Kidney capillary endothelial cell (primary cell): Measurements from ENCODE around the gene FSTL1.

Experiments used
- DNase-seq: peaks from one replicate; pipeline ENCODE4 v3.0.0-alpha.2; 2018; ENCODE audit warnings: low spot score

The FSTL1 gene

GRCh38 chr3:120450600-120451271, at the start of gene FSTL1:
Gene FSTL1 (minus strand): TSS chr3:120450992. CDS start chr3:120450746, 246 bp downstream.
- DNase-seq = no peak

GRCh38 chr3:120498556-120499346, 48.0 kb upstream of the FSTL1 start:
- DNase-seq = no peak

- no peak for DNase-seq
Measured at GRCh38 chr3:120497818-120498217, 47.0 kb upstream of the FSTL1 start.

- no peak for DNase-seq
Measured at GRCh38 chr3:120497336-120497735, 46.5 kb upstream of the FSTL1 start.

- DNase-seq = peak; percentile 34
Measured at GRCh38 chr3:120496278-120497002, 45.6 kb upstream of the FSTL1 start.

GRCh38 chr3:120495809-120496208, 45.0 kb upstream of the FSTL1 start:
- no peak for DNase-seq

- DNase-seq = no peak
Measured at GRCh38 chr3:120492103-120492502, 41.3 kb upstream of the FSTL1 start.

GRCh38 chr3:120489421-120489820, 38.6 kb upstream of the FSTL1 start:
- no peak for DNase-seq

GRCh38 chr3:120488296-120488695, 37.5 kb upstream of the FSTL1 start:
- DNase-seq = no peak

GRCh38 chr3:120487191-120487650, 36.4 kb upstream of the FSTL1 start:
- no peak for DNase-seq

GRCh38 chr3:120481081-120481480, 30.3 kb upstream of the FSTL1 start:
- no peak for DNase-seq

- no peak for DNase-seq
Measured at GRCh38 chr3:120477781-120478180, 27.0 kb upstream of the FSTL1 start.

- no peak for DNase-seq
Measured at GRCh38 chr3:120475722-120476377, 25.1 kb upstream of the FSTL1 start.

GRCh38 chr3:120473896-120474675, 23.3 kb upstream of the FSTL1 start:
- DNase-seq = no peak

- no peak for DNase-seq
Measured at GRCh38 chr3:120473389-120473788, 22.6 kb upstream of the FSTL1 start.

- DNase-seq = no peak
Measured at GRCh38 chr3:120472121-120472844, 21.5 kb upstream of the FSTL1 start.

- DNase-seq = no peak
Measured at GRCh38 chr3:120471643-120472042, 20.9 kb upstream of the FSTL1 start.

GRCh38 chr3:120470870-120471269, 20.1 kb upstream of the FSTL1 start:
- no peak for DNase-seq

GRCh38 chr3:120469882-120470301, 19.1 kb upstream of the FSTL1 start:
- DNase-seq = no peak

GRCh38 chr3:120469440-120469839, 18.6 kb upstream of the FSTL1 start:
- DNase-seq = no peak
